GM19328 (cell line): ENCODE measurements around the gene PCGF2.

Experiments used
- ATAC-seq: cut with Tn5 transposase; IDR thresholded peaks from one replicate; pipeline ENCODE4 v1.9.1; 2021; ENCODE audit warnings: mild to moderate bottlenecking, moderate library complexity; ENCODE audit not compliant: unreplicated experiment

PCGF2 gene

DNA sequence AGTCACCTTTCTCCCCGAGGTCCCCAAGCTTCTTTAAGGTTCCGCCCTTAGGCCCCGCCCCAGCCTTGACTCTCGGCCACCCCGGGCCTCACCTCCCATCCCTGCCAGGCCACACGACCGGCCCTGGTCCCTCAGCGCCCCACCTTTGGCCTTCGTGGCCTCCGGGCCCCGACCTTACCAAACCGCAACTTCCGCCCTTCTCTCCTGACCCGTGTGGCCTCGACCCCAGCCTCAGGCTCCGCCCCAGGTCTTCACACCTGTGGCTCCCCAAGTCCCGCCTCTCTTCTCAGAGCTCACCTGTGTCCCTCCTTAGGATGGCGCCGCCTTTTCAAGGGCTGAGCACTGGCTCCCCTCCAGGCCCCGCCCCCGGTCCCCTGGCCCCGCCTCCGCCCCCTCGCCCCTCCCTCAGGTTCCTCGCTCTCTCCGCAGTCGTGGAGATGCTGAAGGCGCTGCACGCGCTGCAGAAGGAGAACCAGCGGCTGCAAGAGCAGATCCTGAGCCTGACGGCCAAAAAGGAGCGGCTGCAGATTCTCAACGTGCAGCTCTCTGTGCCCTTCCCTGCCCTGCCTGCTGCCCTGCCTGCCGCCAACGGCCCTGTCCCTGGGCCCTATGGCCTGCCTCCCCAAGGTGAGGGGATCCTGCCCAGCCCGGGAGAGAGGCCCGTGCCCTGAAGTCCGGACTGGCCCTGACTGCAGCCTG lies 28.0 kb downstream of the PCGF2 start:
- ATAC-seq: no peak

DNA sequence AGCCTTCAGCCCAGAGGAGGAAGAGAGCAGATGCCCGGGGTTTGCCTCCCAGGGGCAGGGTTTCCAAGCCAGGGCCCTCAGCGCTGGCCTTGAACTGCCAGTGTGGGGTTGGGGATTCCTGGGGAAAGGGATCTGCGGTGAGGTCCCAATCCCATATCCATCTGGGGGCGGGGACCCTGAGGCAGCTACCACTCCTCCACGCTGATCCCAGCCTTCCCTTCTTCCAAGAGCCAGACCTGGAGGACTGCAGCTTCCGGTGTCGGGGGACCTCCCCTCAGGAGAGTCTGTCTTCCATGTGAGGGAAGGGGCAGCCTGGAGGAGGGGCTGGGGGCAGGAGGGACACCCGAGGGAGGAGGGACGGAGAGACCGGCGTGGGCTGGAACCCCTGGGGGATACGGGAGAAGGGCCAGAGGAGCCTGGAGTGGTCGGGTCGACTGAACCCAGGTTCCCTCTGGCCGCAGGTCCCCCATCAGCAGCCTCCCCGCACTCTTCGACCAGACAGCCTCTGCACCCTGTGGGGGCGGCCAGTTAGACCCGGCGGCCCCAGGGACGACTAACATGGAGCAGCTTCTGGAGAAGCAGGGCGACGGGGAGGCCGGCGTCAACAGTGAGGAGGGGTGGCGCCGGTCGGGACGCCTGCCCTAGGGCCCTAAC lies 28.7 kb downstream of the PCGF2 start:
- ATAC-seq: no peak

DNA sequence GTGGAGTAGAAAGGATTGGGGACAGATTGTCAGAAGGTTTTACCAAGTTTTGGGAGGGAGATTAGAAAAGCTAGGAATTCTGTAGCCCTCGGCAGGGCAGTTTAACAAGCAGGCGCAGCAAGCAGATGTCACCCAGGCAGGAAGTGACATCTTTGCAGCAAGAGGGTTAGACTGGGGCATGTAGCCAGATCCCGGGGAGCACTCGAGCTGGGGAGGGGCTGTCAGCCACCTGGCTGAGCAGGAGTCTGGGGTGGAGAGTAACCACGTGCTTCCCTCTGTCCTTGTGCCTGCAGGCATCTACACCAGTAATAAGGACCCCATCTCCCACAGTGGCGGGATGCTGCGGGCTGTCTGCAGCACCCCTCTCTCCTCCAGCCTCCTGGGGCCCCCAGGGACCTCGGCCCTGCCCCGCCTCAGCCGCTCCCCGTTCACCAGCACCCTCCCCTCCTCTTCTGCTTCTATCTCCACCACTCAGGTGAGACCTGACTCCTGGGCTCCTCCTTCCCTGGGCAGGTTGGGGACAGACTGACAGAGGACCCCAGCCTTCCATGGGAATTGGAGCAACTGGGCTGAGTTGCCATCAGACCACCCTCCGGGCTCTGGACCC lies 30.9 kb downstream of the PCGF2 start:
- ATAC-seq: no peak

DNA sequence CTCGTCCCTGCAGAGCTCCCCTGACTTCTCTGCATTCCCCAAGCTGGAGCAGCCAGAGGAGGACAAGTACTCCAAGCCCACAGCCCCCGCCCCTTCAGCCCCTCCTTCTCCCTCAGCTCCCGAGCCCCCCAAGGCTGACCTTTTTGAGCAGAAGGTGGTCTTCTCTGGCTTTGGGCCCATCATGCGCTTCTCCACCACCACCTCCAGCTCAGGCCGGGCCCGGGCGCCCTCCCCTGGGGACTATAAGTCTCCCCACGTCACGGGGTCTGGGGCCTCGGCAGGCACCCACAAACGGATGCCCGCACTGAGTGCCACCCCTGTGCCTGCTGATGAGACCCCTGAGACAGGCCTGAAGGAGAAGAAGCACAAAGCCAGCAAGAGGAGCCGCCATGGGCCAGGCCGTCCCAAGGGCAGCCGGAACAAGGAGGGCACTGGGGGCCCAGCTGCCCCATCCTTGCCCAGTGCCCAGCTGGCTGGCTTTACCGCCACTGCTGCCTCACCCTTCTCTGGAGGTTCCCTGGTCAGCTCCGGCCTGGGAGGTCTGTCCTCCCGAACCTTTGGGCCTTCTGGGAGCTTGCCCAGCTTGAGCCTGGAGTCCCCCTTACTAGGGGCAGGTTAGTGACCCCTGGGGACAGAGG lies 31.6 kb downstream of the PCGF2 start:
- no peak for ATAC-seq

DNA sequence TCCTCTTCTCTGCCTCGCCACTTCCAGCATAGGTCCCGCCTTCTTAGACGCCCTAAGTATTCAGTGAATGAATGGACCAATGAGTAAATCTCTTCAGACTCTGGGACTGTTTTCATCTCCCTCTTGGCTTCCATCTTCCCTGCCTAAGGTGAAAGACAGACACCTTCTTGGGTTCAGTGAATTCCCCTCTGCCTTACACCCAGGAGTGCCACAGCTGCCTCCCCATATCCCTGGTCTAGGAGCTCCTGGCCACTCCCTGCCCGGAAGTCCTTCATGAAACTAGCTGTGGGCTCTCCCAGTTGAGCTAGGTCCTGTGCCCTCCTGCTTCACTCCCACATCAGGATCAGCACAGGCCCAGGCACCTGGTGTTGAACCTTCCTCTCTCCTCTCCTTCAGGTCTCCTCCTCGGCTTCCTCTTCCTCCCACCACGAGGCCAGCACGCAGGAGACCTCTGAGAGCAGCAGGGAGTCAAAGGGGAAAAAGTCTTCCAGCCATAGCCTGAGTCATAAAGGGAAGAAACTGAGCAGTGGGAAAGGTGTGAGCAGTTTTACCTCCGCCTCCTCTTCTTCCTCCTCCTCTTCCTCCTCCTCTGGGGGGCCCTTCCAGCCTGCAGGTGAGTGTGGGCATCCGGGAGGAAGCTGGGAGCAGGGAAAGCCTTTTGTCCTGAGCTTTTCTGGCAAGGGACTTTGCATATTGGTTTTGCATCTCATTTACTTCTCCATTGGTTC lies 32.8 kb downstream of the PCGF2 start:
- ATAC-seq: no peak

DNA sequence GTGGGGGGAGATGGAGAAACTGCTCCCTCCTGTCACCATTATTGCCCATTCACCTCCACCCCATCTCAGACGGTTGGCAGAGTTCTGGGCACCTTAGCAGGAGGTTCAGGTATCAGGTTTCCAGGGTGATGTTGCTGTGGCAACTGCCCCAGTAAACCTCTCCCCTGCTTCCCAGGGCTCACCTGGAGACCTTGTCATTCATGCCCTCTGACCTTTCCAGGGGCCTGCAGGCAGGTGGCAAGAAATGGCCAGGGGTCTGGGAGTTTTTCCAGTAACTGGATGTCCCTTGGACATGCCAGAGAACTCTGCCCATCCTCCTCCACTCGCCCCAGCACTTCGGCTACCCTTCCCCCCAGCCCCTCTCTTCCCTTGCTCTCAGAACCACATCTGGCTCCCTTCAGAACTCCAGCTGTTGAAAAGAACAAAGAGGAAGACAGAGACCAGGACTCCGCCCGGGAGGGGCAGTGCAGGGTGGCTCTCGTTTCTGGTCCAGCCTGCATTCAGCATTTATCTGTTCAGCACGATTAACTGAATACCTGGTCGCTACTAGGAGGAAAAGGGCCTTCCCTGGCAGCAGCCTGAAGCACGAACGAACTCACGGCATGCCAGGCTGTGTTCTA lies 34.6 kb downstream of the PCGF2 start:
- no peak for ATAC-seq

DNA sequence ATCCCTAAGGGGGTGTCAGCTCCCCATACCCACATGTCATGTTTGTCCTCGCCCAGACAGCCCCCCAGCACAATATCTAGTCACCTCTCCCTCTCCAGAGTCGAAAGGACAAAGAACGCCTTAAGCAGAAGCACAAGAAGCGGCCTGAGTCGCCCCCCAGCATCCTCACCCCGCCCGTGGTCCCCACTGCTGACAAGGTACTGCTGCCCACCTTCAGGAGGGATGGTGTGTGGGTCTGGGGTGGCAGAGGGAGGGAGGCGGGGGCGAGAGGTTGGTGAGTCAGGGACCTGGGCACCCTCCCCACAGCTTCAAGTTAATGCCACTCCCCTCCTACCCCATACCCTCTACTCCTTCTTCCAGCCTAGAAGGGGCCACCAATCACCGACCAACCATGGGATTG lies 35.5 kb downstream of the PCGF2 start:
- ATAC-seq: no peak

DNA sequence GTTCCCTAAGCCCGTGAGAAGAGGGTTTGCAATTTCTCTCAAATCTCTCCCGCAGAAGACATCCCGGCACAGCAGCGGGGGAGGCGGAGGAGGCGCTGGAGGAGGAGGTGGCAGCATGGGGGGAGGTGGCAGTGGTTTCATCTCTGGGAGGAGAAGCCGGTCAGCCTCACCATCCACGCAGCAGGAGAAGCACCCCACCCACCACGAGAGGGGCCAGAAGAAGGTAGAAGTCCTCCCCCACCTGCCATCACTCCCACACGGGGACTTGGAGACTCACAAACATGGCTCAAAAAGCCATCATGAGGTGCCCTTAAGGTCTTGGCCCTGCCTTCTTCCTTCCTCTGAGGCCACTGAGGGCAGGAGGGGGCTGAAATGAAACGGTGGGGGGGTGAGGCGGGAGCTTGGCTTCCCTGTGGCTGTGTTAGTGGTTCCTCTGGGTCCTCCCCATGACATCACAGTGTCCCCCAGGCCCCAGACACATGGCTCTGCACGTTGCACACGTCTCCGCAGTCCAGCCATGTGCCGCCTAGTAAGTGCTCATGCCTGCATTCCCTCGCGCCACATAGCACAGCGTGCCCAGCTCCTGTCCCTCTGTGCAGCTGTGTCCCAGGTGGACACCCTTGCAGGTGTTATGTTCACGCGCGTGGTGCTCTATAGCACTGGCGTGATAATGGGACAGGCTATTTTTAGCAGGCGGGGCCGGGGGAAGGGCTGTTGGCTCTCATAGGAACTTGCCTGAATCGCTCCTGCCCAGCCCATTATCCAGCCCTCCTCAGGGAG lies 36.2 kb downstream of the PCGF2 start:
- ATAC-seq: no peak

DNA sequence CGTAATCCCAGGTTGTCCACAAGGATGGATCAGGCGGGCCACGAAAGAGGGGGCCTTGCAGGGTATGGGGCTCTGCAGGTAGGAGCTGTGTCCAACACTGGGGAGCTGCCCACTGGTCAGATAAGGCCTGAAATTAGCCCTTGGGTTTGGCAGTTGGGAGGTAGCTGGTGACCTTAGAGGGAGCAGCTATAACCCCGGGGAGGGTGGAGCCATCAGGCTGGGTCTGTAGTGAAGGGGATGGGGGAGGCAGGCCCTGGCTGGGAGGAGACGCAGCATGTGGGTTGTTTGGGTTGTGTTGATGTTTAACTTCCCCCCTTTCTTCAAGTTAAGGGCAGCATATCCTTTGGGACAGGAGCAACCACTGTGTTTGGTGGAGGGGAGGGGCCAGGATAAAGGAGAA lies 37.2 kb downstream of the PCGF2 start:
- no peak for ATAC-seq

DNA sequence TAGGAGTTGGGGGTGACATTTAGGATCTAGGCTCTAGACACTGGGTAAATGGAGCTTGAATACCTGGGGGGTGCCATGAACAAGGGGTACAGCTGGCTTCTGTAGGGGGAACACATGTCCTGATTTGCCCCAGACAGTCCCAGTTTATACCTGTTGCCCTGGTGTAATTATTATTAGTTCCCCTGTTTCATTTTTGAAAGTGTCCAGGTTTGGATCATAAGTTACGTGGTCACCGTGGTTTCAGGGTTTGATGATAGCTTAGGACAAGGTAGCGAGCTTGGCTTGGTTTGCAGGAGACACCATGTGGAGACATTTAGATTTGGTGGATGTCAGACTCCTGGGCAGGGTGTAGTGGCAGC lies 37.6 kb downstream of the PCGF2 start:
- no peak for ATAC-seq

DNA sequence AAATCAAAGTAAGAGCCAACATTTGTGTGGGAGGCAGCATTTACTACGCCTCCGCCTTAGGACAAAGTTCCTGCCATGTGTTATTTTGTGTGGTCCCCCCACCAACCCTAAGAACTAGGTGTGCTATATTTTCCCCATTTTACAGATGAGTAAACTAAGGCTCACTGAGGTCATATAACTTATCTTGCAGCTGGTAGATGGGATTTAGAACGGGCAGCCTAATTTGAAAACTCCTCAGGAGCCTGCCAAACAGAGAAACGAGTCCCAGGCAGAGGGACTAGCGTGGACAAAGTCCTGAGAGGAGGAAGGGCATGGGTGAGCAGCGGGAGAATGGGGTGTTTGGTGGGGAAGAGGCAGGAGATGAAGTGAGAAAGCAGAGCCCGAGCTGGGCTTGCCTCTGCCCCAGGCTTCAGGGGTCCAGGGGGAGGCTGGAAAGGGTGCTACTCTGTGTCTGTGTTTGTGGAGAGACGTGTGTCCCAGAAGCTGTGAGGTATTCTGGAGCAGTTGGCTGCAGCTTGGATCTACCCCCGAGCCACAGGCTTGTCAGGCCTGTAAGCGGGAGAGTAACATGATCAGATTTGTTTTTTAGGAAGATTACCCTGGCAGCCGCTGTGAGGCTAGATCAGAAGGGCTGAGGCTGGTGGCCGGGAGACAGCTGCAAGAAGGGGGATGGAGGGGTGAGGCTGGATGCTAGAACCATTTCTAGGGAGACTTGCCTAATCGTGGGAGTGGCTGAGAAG lies 38.1 kb downstream of the PCGF2 start:
- no peak for ATAC-seq

DNA sequence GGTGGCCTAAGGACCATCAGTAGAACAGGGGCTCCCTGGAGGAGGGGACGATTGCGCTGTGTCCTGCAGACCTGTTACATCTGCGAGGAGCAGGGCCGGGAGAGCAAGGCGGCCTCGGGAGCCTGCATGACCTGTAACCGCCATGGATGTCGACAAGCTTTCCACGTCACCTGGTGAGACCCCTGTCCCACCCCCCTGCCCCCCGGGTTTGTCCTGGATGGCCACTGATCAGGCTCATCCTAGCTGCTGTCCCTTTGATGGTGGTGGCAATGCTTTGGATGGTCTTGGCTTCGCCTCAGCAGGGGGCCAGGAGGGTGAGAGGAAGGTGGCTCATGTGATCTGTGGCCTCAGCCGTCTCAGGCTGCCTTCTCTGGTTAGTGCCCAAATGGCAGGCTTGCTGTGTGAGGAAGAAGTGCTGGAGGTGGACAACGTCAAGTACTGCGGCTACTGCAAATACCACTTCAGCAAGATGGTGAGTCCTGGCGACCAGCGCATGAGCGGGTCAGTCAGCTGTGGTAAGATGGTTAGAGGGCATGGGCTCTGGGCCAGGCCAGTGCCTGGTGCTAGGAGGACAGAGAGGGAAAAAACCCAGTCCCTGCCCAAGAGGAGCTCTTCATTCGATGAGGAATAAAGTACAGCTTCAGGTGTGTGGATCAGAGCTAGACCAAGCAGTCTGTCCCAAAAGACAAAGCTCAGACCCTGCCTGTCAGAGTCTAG lies 38.9 kb downstream of the PCGF2 start:
- ATAC-seq: no peak

DNA sequence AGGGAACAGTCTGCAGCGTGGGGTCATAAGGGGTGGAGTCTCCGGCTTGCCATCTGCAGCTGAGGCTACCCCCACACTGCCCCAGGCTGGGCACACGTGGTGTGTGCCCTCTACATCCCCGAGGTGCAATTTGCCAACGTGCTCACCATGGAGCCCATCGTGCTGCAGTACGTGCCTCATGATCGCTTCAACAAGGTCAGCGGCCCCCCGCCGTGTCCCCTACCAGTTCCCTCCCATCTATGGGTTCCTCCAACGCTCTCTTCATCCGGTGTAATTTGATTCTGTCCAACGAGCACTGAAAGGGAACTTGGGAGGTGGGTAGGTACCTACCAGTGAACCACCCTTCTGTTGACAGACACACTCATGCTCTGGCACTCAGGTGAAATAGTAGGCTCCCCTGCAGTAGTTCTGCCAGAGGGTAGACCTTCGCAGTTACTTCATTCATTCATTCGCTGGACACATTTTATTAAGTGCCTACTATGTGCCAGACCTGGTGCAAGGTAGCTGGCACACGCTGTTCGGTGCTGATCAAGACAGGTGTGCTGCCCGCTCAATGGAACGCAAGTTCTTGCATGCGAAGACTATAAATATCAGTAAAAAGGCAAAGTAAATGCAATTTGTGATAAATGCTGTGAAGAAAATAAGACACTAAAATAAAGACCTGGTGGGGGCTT lies 40.3 kb downstream of the PCGF2 start:
- ATAC-seq: no peak

DNA sequence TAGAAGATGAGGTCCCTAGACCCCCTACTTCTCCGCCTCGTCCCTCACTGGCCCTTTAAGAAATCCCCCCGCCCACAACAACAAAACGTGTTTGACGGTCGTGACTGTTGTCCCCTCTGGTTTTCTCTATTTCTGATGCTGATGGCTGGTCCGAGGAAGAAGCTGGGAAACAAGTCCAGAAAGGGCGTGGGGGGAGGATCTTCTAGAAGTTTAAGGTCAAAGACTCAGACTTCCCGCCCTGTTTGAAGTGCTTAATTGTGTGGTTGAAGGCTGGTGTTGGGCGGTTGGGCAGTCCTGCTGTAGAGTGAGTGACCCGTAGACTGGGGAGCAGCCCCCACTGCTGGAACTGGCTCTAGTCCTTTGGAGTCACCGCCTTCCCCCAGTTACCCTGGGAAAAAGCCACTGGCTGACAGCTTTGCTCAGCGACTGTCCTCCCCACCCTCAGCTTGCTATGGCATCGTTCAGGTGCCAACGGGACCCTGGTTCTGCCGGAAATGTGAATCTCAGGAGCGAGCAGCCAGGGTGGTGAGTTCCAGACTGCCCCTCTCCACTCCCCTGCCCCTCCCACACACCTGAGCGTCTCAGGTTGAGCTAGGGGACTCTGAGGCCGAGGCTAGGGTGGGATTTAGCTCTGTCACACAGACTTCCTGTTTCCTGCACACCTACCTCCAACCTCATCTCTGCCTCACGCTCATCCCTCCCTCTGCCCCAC lies 41.5 kb downstream of the PCGF2 start:
- no peak for ATAC-seq

DNA sequence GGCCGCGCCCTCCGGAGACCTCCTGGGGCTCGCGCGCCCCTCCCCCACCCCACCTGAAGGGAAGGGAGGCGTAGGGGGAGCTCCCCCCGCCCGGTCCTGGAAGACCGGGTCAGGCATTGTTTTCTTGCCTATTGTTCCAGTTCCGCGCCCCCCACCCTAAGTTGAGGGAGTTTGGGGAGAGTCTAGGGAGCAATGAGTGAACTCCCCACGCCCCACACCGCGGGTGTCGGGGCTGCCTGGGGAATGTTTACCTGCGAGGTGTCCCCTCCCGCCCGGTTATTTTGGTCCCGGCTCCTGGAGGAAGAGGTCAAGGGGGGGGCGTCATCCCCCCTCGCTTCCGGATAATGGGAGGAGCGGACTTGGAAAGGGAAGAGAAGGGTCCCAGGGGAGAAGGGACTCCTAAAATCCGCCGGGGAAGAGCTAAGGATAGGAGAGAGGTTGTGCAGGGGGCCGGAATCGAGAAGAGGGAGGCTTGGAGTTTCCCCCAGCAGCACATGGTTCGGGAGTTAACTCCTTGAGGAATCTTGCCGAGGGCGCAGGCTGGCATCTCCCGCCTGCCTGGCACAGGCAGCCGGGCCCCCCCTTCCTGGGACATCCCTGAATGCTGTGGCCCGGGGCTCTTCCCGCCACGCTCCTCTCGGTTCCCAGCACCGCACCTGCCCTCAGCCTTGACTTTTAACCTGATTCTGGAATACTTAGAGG lies 42.2 kb downstream of the PCGF2 start:
- no peak for ATAC-seq

DNA sequence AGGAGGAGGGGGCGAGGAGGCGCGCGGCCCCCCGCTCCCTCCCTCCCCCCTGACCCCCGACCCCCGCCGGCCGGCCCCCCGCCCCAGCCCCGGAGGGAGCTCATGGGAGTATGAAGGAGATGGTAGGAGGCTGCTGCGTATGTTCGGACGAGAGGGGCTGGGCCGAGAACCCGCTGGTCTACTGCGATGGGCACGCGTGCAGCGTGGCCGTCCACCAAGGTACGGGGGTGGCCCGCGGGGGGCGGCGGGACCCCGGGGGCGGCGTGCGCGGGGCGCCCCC lies 42.7 kb downstream of the PCGF2 start:
- no peak for ATAC-seq
